HCT116 (cell line): ENCODE results near the gene PICK1. TPM values are rescaled to one million over a fixed set of nuclear protein-coding genes. Genes with fewer than 3 reads are reported as not detected.

Source experiments
- ATAC-seq: fragments of 200-7000 bp; cut with Tn5 transposase; 2 replicates; pipeline ENCODE4 v1.9.1; 2020; ENCODE audit warnings: mild to moderate bottlenecking, moderate library complexity
- BruUV-seq: library from RNA; stranded (reverse); fragments of 400-500 nt; replicated peaks from 2 replicates; lab custom pipeline; 2021; lab: Mats Ljungman, UMichigan
- CTCF ChIA-PET: fragments of 300-600 bp; sonication (Branson Sonifier 250); formaldehyde crosslinking; loops from one replicate; lab custom pipeline; 2021; ENCODE audit warnings: antibody characterized with exemption; lab: Charles Lee
- POLR2A ChIA-PET: fragments of 300-600, 350-600 bp; sonication (Branson Sonifier 250); formaldehyde crosslinking; loops from one replicate; lab custom pipeline; 2021; ENCODE audit warnings: antibody characterized with exemption; lab: Charles Lee
- RAD21 ChIA-PET, 2 experiments: fragments of 300-600 bp; sonication (Branson Sonifier 250); formaldehyde crosslinking; loops; one replicate each; lab custom pipeline; 2023; ENCODE audit warnings: low total read pairs in 2 of 2; ENCODE audit not compliant: uncharacterized antibody in 2 of 2, unreplicated experiment in 2 of 2, low non-redundant PET in 1 of 2; lab: Charles Lee
- DNase-seq: peaks from one replicate; pipeline ENCODE4 v3.0.0-alpha.2; 2010; ENCODE audit warnings: low read depth, low spot score
- H2AFZ ChIP-seq: fragments of 200-600 bp; shearing (Covaris generic), sonication (generic); 2 replicates; pipeline ENCODE4 v1.6.1; 2017; ENCODE audit warnings: low read depth, mixed run types, mixed read lengths, antibody characterized with exemption, low read length; ENCODE audit not compliant: poor library complexity, severe bottlenecking
- H3K27ac ChIP-seq: 2 replicates; pipeline ENCODE4 v1.5.1; 2012; ENCODE audit warnings: low read depth, low read length
- H3K27me3 ChIP-seq: fragments of 200-600 bp; sonication (generic); 2 replicates; pipeline ENCODE4 v1.6.1; 2016; ENCODE audit warnings: mixed run types, low read length, mixed read lengths; ENCODE audit not compliant: insufficient read depth
- H3K36me3 ChIP-seq, 2 experiments: fragments of 200-500 bp in 1 of 2; fragments of 200-600 bp in 1 of 2; sonication (Bioruptor generic) in 1 of 2; sonication (generic) in 1 of 2; 2 replicates each; pipeline versions ENCODE4 v1.5.1 to v1.6.1; 2014 to 2016; ENCODE audit warnings: low read length in 2 of 2, inconsistent platforms in 1 of 2, mixed read lengths in 1 of 2, mixed run types in 1 of 2; ENCODE audit not compliant: insufficient read depth in 2 of 2, control insufficient read depth in 1 of 2
- H3K4me1 ChIP-seq, 2 experiments: fragments of 200-600 bp in 1 of 2; sonication (generic) in 1 of 2; 2 replicates each; pipeline versions ENCODE4 v1.5.1 to v1.6.1; 2012 to 2017; ENCODE audit warnings: low read length in 2 of 2, inconsistent platforms in 1 of 2, mild to moderate bottlenecking in 1 of 2, mixed read lengths in 1 of 2, mixed run types in 1 of 2, moderate library complexity in 1 of 2; ENCODE audit not compliant: insufficient read depth in 2 of 2, control insufficient read depth in 1 of 2
- H3K4me2 ChIP-seq: fragments of 200-600 bp; sonication (generic); 2 replicates; pipeline ENCODE4 v1.6.1; 2017; ENCODE audit warnings: mixed run types, low read length, mixed read lengths
- H3K4me3 ChIP-seq, 2 experiments: fragments of 200-600 bp in 1 of 2; sonication (generic) in 1 of 2; replicated peaks in 1 of 2; 2 replicates each; pipeline ENCODE4 v1.5.1; 2011 to 2016; ENCODE audit warnings: low read length in 2 of 2, control low read depth in 1 of 2, low read depth in 1 of 2, mild to moderate bottlenecking in 1 of 2, mixed read lengths in 1 of 2, mixed run types in 1 of 2
- H3K79me2 ChIP-seq: fragments of 200-600 bp; sonication (generic); 2 replicates; pipeline ENCODE4 v1.6.1; 2017; ENCODE audit warnings: mild to moderate bottlenecking, mixed run types, low read length, moderate library complexity, mixed read lengths; ENCODE audit not compliant: insufficient read depth
- H3K9ac ChIP-seq: fragments of 200-600 bp; sonication (generic); 2 replicates; pipeline ENCODE4 v1.6.1; 2016; ENCODE audit warnings: low read length, mixed read lengths
- H3K9me2 ChIP-seq: fragments of 200-600 bp; sonication (generic), shearing (Covaris generic); 2 replicates; pipeline ENCODE4 v1.6.1; 2017; ENCODE audit warnings: mixed run types, mild to moderate bottlenecking, moderate library complexity; ENCODE audit not compliant: insufficient read depth
- H3K9me3 ChIP-seq, 2 experiments: fragments of 200-500 bp in 1 of 2; fragments of 200-600 bp in 1 of 2; sonication (Bioruptor generic) in 1 of 2; sonication (generic) in 1 of 2; 2 replicates each; pipeline ENCODE4 v1.6.1; 2014 to 2017; ENCODE audit warnings: low read length in 2 of 2, mixed read lengths in 2 of 2, inconsistent platforms in 1 of 2, low read depth in 1 of 2, mild to moderate bottlenecking in 1 of 2, mixed run types in 1 of 2, moderate library complexity in 1 of 2; ENCODE audit not compliant: control insufficient read depth in 1 of 2, insufficient read depth in 1 of 2
- H4K20me1 ChIP-seq: fragments of 200-600 bp; sonication (generic), shearing (Covaris generic); 2 replicates; pipeline ENCODE4 v1.6.1; 2017; ENCODE audit warnings: mixed run types, mild to moderate bottlenecking, moderate library complexity; ENCODE audit not compliant: insufficient read depth
- ATF3 ChIP-seq: IDR thresholded peaks from 2 replicates; pipeline ENCODE4 v1.6.1; 2012
- CBX3 ChIP-seq: IDR thresholded peaks from 2 replicates; pipeline ENCODE4 v1.6.1; 2012; ENCODE audit warnings: low read depth
- EGR1 ChIP-seq: IDR thresholded peaks from 2 replicates; pipeline ENCODE4 v1.6.1; 2012; ENCODE audit warnings: low read depth
- EZH2 ChIP-seq: fragments of 200-600 bp; sonication (generic); IDR thresholded peaks from 2 replicates; pipeline ENCODE4 v1.6.1; 2017; ENCODE audit warnings: antibody characterized with exemption, mixed run types
- POLR2A ChIP-seq: IDR thresholded peaks from 2 replicates; pipeline ENCODE4 v1.7.0; 2011; ENCODE audit warnings: borderline replicate concordance; ENCODE audit not compliant: insufficient read depth, insufficient read length; ENCODE audit errors: extremely low read depth
- POLR2AphosphoS5 ChIP-seq: IDR thresholded peaks from 2 replicates; pipeline ENCODE4 v1.6.1; 2011; ENCODE audit warnings: mild to moderate bottlenecking, low read depth, low read length, moderate library complexity
- TCF7L2 ChIP-seq: IDR thresholded peaks from 2 replicates; pipeline ENCODE4 v1.7.0; 2011; ENCODE audit warnings: borderline replicate concordance, inconsistent platforms; ENCODE audit not compliant: insufficient read depth, insufficient read length; ENCODE audit errors: extremely low read depth
- YY1 ChIP-seq: IDR thresholded peaks from 2 replicates; pipeline ENCODE4 v1.6.1; 2011; ENCODE audit warnings: low read length, low read depth, moderate library complexity, mild to moderate bottlenecking; ENCODE audit not compliant: insufficient replicate concordance; ENCODE audit errors: extremely low read depth
- intact Hi-C: fragments of 100-400 bp; cut with micrococcal nuclease; formaldehyde crosslinking; loops from 2 replicates; pipeline ENCODE4 v1.10.0; 2022
- total RNA-seq: library from RNA; stranded (reverse); gene quantifications from one replicate; pipeline ENCODE4 v1.2.1, GENCODE V29; 2021; ENCODE audit not compliant: unreplicated experiment

PICK1 gene
- total RNA-seq, 1 experiment from 2014 or later, result 40.0 TPM

GRCh38 chr22:38009000-38009806 lies 48.0 kb upstream of the PICK1 start:
- no peak for DNase-seq
- TF ChIP-seq EGR1 (no peak), POLR2AphosphoS5 (no peak), EZH2 (no peak), YY1 (no peak), CBX3 (no peak)
- Histone ChIP-seq H3K27me3 (no peaks in the 10 kb centered on the region), H3K9ac (no peak overlapping the region), H3K79me2 (no peaks in the 10 kb centered on the region), H3K27ac (no peak overlapping the region), H2AFZ (no peak overlapping the region), H3K9me3 (no peaks in the 10 kb centered on the region), H3K36me3 (no peaks in the 10 kb centered on the region), H3K4me2 (no peak overlapping the region), H3K4me1 (peaks cover 0 to 11% of the 10 kb centered on the region in 2 experiments; a peak in 1 of 4 replicates), H4K20me1 (no peaks in the 10 kb centered on the region), H3K4me3 (no peak overlapping the region), H3K9me2 (no peaks in the 10 kb centered on the region)
- RAD21 ChIA-PET, result no interaction called here
- intact Hi-C loops, result no loop called here
- POLR2A ChIA-PET, result interaction anchor here (0.6 kb wide), 1 partner anchor 208 kb away, joined by 3 read pairs; no protein-coding TSS in a partner anchor
- CTCF ChIA-PET, result no interaction called here
- ATAC-seq, result no peak
- no TSS peak for BruUV-seq

- RAD21 ChIA-PET, result no interaction called here
- Histone ChIP-seq H4K20me1 (no peaks in the 10 kb centered on the region), H3K9ac (no peak overlapping the region), H3K36me3 (no peaks in the 10 kb centered on the region), H3K9me3 (no peaks in the 10 kb centered on the region), H3K4me2 (no peak overlapping the region), H3K27me3 (no peaks in the 10 kb centered on the region), H3K9me2 (no peaks in the 10 kb centered on the region), H3K4me3 (no peak overlapping the region), H3K4me1 (peaks cover 5 to 26% of the 10 kb centered on the region in 2 experiments; a peak in 3 of 4 replicates), H2AFZ (no peak overlapping the region), H3K27ac (no peak overlapping the region), H3K79me2 (no peaks in the 10 kb centered on the region)
- no peak for ATAC-seq
- intact Hi-C loops, result no loop called here
- POLR2A ChIA-PET, result interaction anchor here (1.0 kb wide), 1 partner anchor 13 kb away, joined by 3 read pairs; no protein-coding TSS in a partner anchor
- no peak for DNase-seq
- TF ChIP-seq POLR2A (no peak), TCF7L2 (no peak), ATF3 (no peak)
- no TSS peak for BruUV-seq
- CTCF ChIA-PET, result no interaction called here
Measured at GRCh38 chr22:38012604-38013072, 44.6 kb upstream of the PICK1 start.
